ENCODE measurements around the gene SRBD1. TPM values are rescaled to one million over a fixed set of nuclear protein-coding genes. Genes with fewer than 3 reads are reported as not detected.

Gene SRBD1
- total and polyA plus RNA-seq, 5 donors, result 4.2 to 13.6 (median 13.0) TPM

DNA sequence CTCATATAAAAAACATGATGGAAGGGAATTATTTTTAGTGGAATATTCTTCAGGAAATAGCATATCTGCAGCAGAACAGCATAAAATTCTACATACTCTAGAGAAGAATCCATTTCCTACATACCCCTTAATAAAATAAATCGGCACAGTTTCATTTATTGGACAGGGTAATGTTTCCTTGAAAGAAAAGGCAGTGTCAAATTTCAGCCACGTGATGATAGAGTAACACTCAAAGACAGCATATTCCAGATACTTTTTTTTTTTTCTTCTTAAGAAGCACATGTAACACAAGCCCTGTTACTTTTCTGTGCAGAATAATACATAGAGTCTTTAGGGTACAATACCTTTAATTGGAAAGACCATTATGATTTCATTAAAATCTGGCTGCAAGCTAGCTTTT lies 204.4 kb downstream of the SRBD1 start:
- DNase-seq (no peak), ATAC-seq (no peak)
- 50% methylated on average over 2 of the region's 2 CpGs for WGBS
- no peak overlapping the region for H3K27ac ChIP-seq (ENCODE audit: low read length)
- H3K27me3 ChIP-seq (ENCODE audit: control insufficient read depth, insufficient read depth), result no peaks in the 10 kb centered on the region
- H3K4me1 ChIP-seq (ENCODE audit: control insufficient read depth, insufficient read depth, low read length), result peaks cover 3% of the 10 kb centered on the region
- no peaks in the 10 kb centered on the region for H3K9me3 ChIP-seq (ENCODE audit: control insufficient read depth, low read length)
- intact Hi-C loops (cut with DNase I), result no loop called here
- H3K4me3 ChIP-seq (ENCODE audit: low read length), result no peak overlapping the region

DNA sequence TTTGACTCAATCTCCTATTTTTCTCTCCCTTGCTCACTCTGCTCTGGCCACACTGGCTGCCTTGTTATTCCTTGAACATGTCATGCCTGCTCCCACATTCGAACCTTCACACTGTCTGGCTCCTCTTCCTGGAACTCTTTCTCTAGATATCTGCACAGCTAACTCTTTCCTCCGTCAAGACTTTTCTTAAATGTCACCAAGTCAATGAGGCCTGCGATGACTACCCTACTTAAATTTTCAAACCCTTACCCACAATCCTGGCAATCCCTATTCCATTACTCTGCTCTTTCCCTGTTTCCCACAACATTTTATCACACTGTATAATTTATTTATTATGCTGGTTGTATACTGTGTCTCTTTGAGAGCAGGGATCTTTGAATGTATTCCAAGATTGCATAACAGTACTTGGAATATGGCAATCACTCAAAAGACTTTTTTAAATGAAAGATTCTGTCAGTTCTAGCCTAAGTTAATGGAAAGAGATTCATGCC lies 206.2 kb downstream of the SRBD1 start:
- H3K27me3 ChIP-seq (ENCODE audit: control insufficient read depth, insufficient read depth), result no peaks in the 10 kb centered on the region
- no peak overlapping the region for H3K27ac ChIP-seq (ENCODE audit: low read length)
- H3K4me1 ChIP-seq (ENCODE audit: control insufficient read depth, insufficient read depth, low read length), result peaks cover 3% of the 10 kb centered on the region
- no peak overlapping the region for H3K4me3 ChIP-seq (ENCODE audit: low read length)
- no peaks in the 10 kb centered on the region for H3K9me3 ChIP-seq (ENCODE audit: control insufficient read depth, low read length)
- ATAC-seq (peak; percentile 85 to 92), DNase-seq (peak in 1 of 3 donors; percentile 26)
- intact Hi-C loops (cut with DNase I), result no loop called here
- WGBS, result 64% methylated on average over 3 of the region's 3 CpGs

DNA sequence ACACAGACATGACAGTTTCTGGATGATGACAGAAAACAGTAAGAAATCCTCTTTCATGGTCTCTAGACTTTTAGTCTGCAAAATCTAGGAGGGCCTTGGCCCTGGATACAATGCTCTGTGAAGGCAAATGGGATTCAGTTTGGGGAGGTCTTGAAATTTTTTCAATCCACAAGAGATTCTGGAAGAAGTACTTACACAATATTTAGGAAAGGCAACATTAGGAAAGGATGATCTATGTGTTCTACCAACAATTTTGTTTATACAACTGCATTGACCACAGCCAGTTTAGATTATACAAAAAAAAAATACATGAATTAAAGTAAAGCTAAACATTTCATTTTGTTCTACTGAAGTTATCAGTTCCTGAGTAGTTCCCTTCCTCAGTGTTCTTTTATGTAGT lies 208.0 kb downstream of the SRBD1 start:
- H3K4me1 ChIP-seq (ENCODE audit: control insufficient read depth, insufficient read depth, low read length), result peaks cover 3% of the 10 kb centered on the region
- no peaks in the 10 kb centered on the region for H3K9me3 ChIP-seq (ENCODE audit: control insufficient read depth, low read length)
- no peak overlapping the region for H3K27ac ChIP-seq (ENCODE audit: low read length)
- intact Hi-C loops (cut with DNase I), result no loop called here
- H3K4me3 ChIP-seq (ENCODE audit: low read length), result no peak overlapping the region
- no peak for ATAC-seq
- no peak for DNase-seq
- H3K27me3 ChIP-seq (ENCODE audit: control insufficient read depth, insufficient read depth), result no peaks in the 10 kb centered on the region

DNA sequence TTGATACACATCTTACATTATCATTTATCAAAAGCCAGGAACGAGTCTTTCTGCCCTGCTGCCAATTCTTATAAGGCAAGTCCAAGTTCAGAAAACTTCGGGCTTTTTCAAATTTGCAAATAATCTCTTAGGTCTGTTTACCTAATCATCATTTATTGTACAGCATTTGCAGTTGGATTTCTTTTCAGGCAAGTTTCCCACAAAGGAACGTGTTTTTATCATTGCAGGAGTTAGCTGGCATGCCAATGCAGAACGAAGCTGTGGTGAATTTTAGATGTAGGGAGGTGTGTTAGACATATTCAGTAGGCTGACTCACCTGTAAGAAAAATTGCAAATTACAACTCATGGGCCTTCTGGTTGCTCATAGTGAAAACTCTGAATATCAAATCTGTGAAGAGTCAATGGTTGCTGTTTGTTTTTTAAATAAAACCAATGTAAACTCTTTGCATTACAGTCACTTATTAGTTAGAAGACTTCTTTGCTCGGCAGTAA lies 209.6 kb downstream of the SRBD1 start:
- H3K4me3 ChIP-seq (ENCODE audit: low read length), result no peak overlapping the region
- H3K27ac ChIP-seq (ENCODE audit: low read length), result no peak overlapping the region

DNA sequence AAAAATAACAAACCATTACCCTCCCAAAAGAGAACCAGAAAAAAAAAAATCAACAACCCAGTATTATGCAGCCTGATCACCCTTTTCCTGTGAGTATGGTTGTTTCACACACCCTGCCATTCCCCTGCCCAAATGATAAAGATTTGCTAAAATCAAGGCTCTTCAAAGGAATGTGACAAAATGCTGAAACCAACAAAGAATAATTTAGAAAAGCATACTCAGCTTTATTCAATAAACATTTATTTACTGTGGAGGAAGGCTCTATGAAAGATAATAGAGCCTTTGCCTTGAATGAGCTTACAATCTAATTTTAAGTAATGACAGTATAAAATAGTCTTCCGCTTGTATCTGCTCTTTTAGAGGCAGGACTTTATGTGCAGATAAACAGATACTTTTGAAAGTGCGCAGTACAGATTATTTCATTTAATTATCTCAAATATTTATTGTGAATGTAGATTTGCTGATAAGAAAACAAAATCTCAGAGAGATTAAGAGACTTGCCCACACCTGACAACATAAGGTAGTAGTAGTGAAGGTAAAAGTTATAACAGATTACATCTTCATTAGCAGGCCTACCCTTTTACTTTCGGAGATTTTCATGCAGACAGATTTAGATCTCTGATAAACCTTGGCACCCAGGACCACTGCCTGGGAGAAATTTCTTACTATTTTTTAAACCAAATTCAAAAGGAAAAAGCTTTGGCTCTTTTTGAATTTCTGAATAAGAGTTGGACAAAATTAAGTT lies 211.9 kb downstream of the SRBD1 start:
- intact Hi-C loops (cut with DNase I), result no loop called here
- no peak overlapping the region for H3K4me3 ChIP-seq (ENCODE audit: low read length)
- 96% methylated on average over 3 of the region's 3 CpGs for WGBS
- H3K27ac ChIP-seq (ENCODE audit: low read length), result no peak overlapping the region
- DNase-seq, result no peak
- ATAC-seq, result no peak
- no peaks in the 10 kb centered on the region for H3K9me3 ChIP-seq (ENCODE audit: control insufficient read depth, low read length)
- H3K27me3 ChIP-seq (ENCODE audit: control insufficient read depth, insufficient read depth), result no peaks in the 10 kb centered on the region
- no peaks in the 10 kb centered on the region for H3K4me1 ChIP-seq (ENCODE audit: control insufficient read depth, insufficient read depth, low read length)

More for the DNA sequence above, 209.6 kb downstream of the SRBD1 start:
- Histone ChIP-seq H3K4me1 (ENCODE audit: control insufficient read depth, insufficient read depth, low read length) (peaks cover 3% of the 10 kb centered on the region), H3K27me3 (ENCODE audit: control insufficient read depth, insufficient read depth) (no peaks in the 10 kb centered on the region), H3K9me3 (ENCODE audit: control insufficient read depth, low read length) (no peaks in the 10 kb centered on the region)
- ATAC-seq, result no peak
- no peak for DNase-seq
- intact Hi-C loops (cut with DNase I), result no loop called here
- WGBS, result 78% methylated on average over 5 of the region's 5 CpGs

DNA sequence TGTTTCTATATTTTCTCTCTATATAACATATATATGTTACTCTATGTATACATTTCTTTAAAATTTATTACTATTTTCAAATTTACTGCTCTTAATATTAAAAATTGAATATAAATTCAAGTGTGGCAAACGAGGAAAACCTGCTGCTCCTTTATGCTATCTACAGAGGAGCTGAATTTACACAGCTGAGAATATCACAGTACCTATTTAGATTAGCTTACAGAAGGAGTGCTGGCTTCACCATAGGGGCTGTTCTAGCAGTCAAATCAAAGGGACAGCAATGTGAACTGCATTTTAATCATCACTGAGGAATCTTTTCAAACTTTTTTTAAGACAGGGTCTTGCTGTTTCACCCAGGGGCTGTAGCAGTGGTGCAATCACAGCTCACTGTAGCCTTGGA lies 213.8 kb downstream of the SRBD1 start:
- 87% methylated on average over 1 of the region's 1 CpG for WGBS
- DNase-seq, result no peak

DNA sequence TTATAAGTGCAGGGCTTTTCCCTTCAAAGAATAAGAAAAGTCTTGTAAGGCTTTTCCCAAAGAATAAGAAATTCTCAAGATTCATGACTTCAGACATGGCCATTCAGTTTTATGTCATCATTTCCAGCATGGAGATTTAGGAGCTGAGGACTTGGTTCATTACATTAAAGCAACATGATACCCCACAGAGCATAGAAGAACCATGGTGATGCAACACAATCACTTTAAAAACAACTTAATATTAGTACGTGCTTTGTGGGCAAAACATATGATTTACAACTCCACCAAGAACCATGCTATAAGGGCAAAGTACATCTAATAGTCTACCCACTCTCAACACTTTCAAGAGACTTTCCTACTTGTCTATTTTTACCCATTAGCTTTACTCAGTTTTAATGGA lies 214.4 kb downstream of the SRBD1 start:
- ATAC-seq, result no peak
- intact Hi-C loops (cut with DNase I), result no loop called here
- 97% methylated on average over 1 of the region's 1 CpG for WGBS
- Histone ChIP-seq H3K4me1 (ENCODE audit: control insufficient read depth, insufficient read depth, low read length) (no peaks in the 10 kb centered on the region), H3K27me3 (ENCODE audit: control insufficient read depth, insufficient read depth) (no peaks in the 10 kb centered on the region), H3K4me3 (ENCODE audit: low read length) (no peak overlapping the region), H3K9me3 (ENCODE audit: control insufficient read depth, low read length) (no peaks in the 10 kb centered on the region), H3K27ac (ENCODE audit: low read length) (no peak overlapping the region)
- DNase-seq, result no peak

More for the DNA sequence above, 213.8 kb downstream of the SRBD1 start:
- ATAC-seq, result no peak
- H3K27me3 ChIP-seq (ENCODE audit: control insufficient read depth, insufficient read depth), result no peaks in the 10 kb centered on the region
- no peaks in the 10 kb centered on the region for H3K4me1 ChIP-seq (ENCODE audit: control insufficient read depth, insufficient read depth, low read length)
- intact Hi-C loops (cut with DNase I), result no loop called here
- no peak overlapping the region for H3K27ac ChIP-seq (ENCODE audit: low read length)
- no peak overlapping the region for H3K4me3 ChIP-seq (ENCODE audit: low read length)
- H3K9me3 ChIP-seq (ENCODE audit: control insufficient read depth, low read length), result no peaks in the 10 kb centered on the region

DNA sequence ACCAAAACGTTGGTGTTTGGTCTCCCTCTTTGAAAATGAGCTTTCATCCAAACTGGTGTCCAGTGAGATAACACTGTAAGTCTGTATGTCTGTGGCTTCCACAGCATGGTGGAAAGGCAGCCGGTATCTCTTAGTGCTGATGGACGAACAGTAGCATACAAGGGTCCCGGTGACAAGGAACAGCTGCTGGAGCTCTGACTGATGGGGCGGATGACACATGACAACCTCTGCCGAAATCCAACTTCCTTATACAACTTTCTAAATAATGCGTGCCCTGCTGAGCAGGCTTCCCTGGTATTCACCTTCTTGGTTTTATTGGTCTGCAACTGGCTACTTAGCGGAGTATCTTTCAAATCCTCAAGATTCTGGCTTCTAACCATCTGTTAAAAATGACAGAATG lies 216.2 kb downstream of the SRBD1 start:
- intact Hi-C loops (cut with DNase I), result no loop called here
- H3K4me3 ChIP-seq (ENCODE audit: low read length), result no peak overlapping the region
- H3K27me3 ChIP-seq (ENCODE audit: control insufficient read depth, insufficient read depth), result no peaks in the 10 kb centered on the region
- H3K4me1 ChIP-seq (ENCODE audit: control insufficient read depth, insufficient read depth, low read length), result no peaks in the 10 kb centered on the region
- no peak for ATAC-seq
- no peaks in the 10 kb centered on the region for H3K9me3 ChIP-seq (ENCODE audit: control insufficient read depth, low read length)
- DNase-seq, result no peak
- H3K27ac ChIP-seq (ENCODE audit: low read length), result no peak overlapping the region
- 74% methylated on average over 8 of the region's 8 CpGs for WGBS

DNA sequence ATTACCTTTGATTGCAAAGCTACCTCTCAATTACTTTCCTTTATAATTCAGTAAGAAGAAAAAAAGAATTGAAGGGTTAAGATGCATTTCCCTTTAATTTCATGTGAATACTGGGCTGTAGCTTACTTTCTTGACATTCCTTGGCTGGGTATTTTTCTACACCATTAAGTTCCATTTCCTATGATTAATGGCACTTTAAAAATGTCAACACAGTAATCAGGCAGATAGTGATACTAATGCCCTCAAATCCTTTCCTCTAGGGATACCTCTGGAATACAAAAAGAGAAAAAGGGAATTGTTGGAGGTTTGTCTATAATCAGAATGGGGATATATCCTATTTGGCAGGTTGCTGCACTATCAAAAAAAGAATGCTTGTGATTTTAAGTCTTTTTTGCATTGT lies 216.9 kb downstream of the SRBD1 start:
- intact Hi-C loops (cut with DNase I), result no loop called here
- no peak for ATAC-seq
- H3K27ac ChIP-seq (ENCODE audit: low read length), result no peak overlapping the region

DNA sequence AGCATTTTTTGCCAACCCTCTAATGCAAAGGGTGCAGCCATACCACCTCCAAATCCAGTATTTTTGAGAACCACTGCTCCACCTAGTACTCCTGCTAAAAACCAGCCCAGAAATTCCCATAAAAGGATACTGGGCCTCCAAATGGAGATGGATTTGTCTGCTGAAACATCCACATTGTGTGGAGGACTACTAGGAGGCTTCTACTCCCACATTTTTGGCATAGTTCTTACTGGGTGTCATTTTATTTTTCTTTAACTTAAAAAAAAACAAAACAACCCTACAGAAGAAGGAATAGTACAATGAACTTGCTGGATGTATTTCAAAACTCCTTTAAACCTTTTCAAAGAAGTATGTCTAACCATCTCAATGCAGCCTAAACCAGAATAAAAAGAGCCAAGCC lies 219.2 kb downstream of the SRBD1 start:
- H3K27ac ChIP-seq (ENCODE audit: low read length), result no peak overlapping the region
- no peak for DNase-seq
- no peaks in the 10 kb centered on the region for H3K9me3 ChIP-seq (ENCODE audit: control insufficient read depth, low read length)
- ATAC-seq, result no peak
- no peak overlapping the region for H3K4me3 ChIP-seq (ENCODE audit: low read length)
- intact Hi-C loops (cut with DNase I), result no loop called here
- H3K27me3 ChIP-seq (ENCODE audit: control insufficient read depth, insufficient read depth), result no peaks in the 10 kb centered on the region
- no peaks in the 10 kb centered on the region for H3K4me1 ChIP-seq (ENCODE audit: control insufficient read depth, insufficient read depth, low read length)

More for the DNA sequence above, 216.9 kb downstream of the SRBD1 start:
- no peak overlapping the region for H3K4me3 ChIP-seq (ENCODE audit: low read length)
- no peaks in the 10 kb centered on the region for H3K4me1 ChIP-seq (ENCODE audit: control insufficient read depth, insufficient read depth, low read length)
- H3K27me3 ChIP-seq (ENCODE audit: control insufficient read depth, insufficient read depth), result no peaks in the 10 kb centered on the region
- H3K9me3 ChIP-seq (ENCODE audit: control insufficient read depth, low read length), result no peaks in the 10 kb centered on the region
- no peak for DNase-seq

DNA sequence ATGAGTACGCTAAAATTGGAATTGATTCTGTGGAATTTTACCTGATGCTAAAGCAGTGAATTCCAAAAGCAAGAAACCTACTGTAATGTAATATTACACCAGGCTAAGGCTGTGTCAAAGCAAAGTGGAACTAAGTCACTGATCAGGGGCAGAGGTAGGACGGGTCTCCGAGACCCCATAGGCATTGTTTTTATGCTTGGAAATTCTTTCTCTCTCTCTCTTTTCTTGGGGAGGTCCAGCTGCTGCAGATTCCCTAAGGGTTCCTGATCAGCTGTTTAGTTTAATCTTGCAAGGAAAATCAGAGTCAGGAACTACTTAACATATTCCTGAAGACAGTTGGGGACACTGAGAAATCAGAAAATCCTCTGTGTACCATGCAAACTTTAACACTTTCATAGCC lies 220.2 kb downstream of the SRBD1 start:
- intact Hi-C loops (cut with DNase I), result no loop called here
- DNase-seq (no peak), ATAC-seq (no peak)
- no peaks in the 10 kb centered on the region for H3K9me3 ChIP-seq (ENCODE audit: control insufficient read depth, low read length)
- H3K4me1 ChIP-seq (ENCODE audit: control insufficient read depth, insufficient read depth, low read length), result no peaks in the 10 kb centered on the region
- no peak overlapping the region for H3K27ac ChIP-seq (ENCODE audit: low read length)
- no peak overlapping the region for H3K4me3 ChIP-seq (ENCODE audit: low read length)
- no peaks in the 10 kb centered on the region for H3K27me3 ChIP-seq (ENCODE audit: control insufficient read depth, insufficient read depth)
- WGBS, result 84% methylated on average over 3 of the region's 3 CpGs

DNA sequence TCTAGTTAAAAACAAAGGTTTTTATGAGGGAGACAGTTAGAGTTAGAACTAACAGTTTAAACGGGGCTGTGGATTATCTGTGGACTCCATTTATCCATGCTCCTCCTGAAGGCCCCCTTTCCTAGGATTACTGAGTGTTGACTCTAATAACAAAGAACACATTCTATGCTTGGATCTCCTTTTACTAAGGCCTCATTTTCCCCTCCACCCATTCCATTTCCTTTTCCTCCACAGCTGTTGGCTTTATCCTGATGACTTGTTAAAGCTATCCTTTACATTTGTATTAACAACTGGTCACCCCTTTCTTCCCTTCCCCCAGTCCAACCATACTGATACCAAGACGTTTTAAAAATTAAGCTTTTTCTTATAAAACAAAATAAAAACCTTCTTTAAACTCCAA lies 220.6 kb downstream of the SRBD1 start:
- Histone ChIP-seq H3K27ac (ENCODE audit: low read length) (no peak overlapping the region), H3K9me3 (ENCODE audit: control insufficient read depth, low read length) (no peaks in the 10 kb centered on the region), H3K27me3 (ENCODE audit: control insufficient read depth, insufficient read depth) (no peaks in the 10 kb centered on the region), H3K4me1 (ENCODE audit: control insufficient read depth, insufficient read depth, low read length) (no peaks in the 10 kb centered on the region), H3K4me3 (ENCODE audit: low read length) (no peak overlapping the region)
- no peak for DNase-seq
- WGBS, result 49% methylated on average over 2 of the region's 2 CpGs
- intact Hi-C loops (cut with DNase I), result no loop called here
- no peak for ATAC-seq
